HG03066 (cell line): Measurements from ENCODE around the gene COPS7A.

Source experiments
- ATAC-seq: cut with Tn5 transposase; IDR thresholded peaks from one replicate; pipeline ENCODE4 v1.9.1; 2021; ENCODE audit warnings: low read depth; ENCODE audit not compliant: unreplicated experiment

Gene COPS7A

GRCh38 chr12:6779708-6780432 is 56.0 kb downstream of the COPS7A start:
- ATAC-seq: no peak

- ATAC-seq: no peak
These were observed 56.7 kb downstream of the COPS7A start for GRCh38 chr12:6780573-6780972.
